Muscle layer of duodenum (tissue), 2 donors: ENCODE data around the gene HSPBP1.

ENCODE experiments used
- H3K27ac ChIP-seq: one replicate; pipeline ENCODE4 v1.7.0; 2013; ENCODE audit warnings: mild to moderate bottlenecking, low read length
- H3K27me3 ChIP-seq: one replicate; pipeline ENCODE4 v1.7.0; 2013; ENCODE audit warnings: low read depth, mild to moderate bottlenecking, control low read depth, low read length
- H3K36me3 ChIP-seq, 2 donors: one replicate each; pipeline ENCODE4 v1.7.0; 2013; ENCODE audit warnings: low read length in 2 of 2, control low read depth in 1 of 2, mild to moderate bottlenecking in 1 of 2; ENCODE audit not compliant: insufficient read depth in 2 of 2, control insufficient read depth in 1 of 2
- H3K4me1 ChIP-seq, 2 donors: one replicate each; pipeline ENCODE4 v1.7.0; 2013; ENCODE audit warnings: low read length in 2 of 2, mild to moderate bottlenecking in 2 of 2, control low read depth in 1 of 2, moderate library complexity in 1 of 2; ENCODE audit not compliant: insufficient read depth in 2 of 2, control insufficient read depth in 1 of 2
- H3K4me3 ChIP-seq, 2 donors: one replicate each; pipeline ENCODE4 v1.7.0; 2013; ENCODE audit warnings: low read length in 2 of 2, low read depth in 1 of 2, mild to moderate bottlenecking in 1 of 2
- H3K9me3 ChIP-seq, 2 donors: one replicate each; pipeline ENCODE4 v1.7.0; 2013; ENCODE audit warnings: low read length in 2 of 2, control low read depth in 1 of 2, mild to moderate bottlenecking in 1 of 2; ENCODE audit not compliant: control insufficient read depth in 1 of 2
- donor health status: healthy.

The HSPBP1 gene

GRCh38 chr19:55270172-55270942, 9.6 kb downstream of the HSPBP1 start:
- H3K36me3 ChIP-seq = peaks cover 10 to 42% of the 10 kb centered on the region in 2 donors
- no peaks in the 10 kb centered on the region for H3K9me3 ChIP-seq
- H3K4me3 ChIP-seq = no peak overlapping the region
- H3K27me3 ChIP-seq = no peaks in the 10 kb centered on the region
- no peaks in the 10 kb centered on the region for H3K4me1 ChIP-seq
- no peak overlapping the region for H3K27ac ChIP-seq

- Histone ChIP-seq H3K4me3 (no peak overlapping the region), H3K27me3 (no peaks in the 10 kb centered on the region), H3K9me3 (no peaks in the 10 kb centered on the region), H3K27ac (no peak overlapping the region), H3K4me1 (no peaks in the 10 kb centered on the region), H3K36me3 (peaks cover 10 to 35% of the 10 kb centered on the region in 2 donors)
Measured at GRCh38 chr19:55269299-55269698, 10.6 kb downstream of the HSPBP1 start.

- Histone ChIP-seq H3K4me1 (no peaks in the 10 kb centered on the region), H3K36me3 (peaks cover 0 to 28% of the 10 kb centered on the region in 2 donors)
Measured at GRCh38 chr19:55266840-55267239, 13.1 kb downstream of the HSPBP1 start.

GRCh38 chr19:55266404-55266803, 13.5 kb downstream of the HSPBP1 start:
- no peaks in the 10 kb centered on the region for H3K4me1 ChIP-seq
- H3K4me3 ChIP-seq = no peak overlapping the region
- H3K27me3 ChIP-seq = no peaks in the 10 kb centered on the region
- H3K9me3 ChIP-seq = no peaks in the 10 kb centered on the region
- no peak overlapping the region for H3K27ac ChIP-seq
- peaks cover 0 to 26% of the 10 kb centered on the region in 2 donors for H3K36me3 ChIP-seq

More at GRCh38 chr19:55266840-55267239, 13.1 kb downstream of the HSPBP1 start:
- Histone ChIP-seq H3K27ac (no peak overlapping the region), H3K27me3 (no peaks in the 10 kb centered on the region), H3K9me3 (no peaks in the 10 kb centered on the region), H3K4me3 (no peak overlapping the region)

- Histone ChIP-seq H3K4me3 (no peak overlapping the region), H3K9me3 (no peaks in the 10 kb centered on the region), H3K4me1 (no peaks in the 10 kb centered on the region), H3K36me3 (peaks cover 0 to 21% of the 10 kb centered on the region in 2 donors), H3K27me3 (no peaks in the 10 kb centered on the region), H3K27ac (no peak overlapping the region)
Measured at GRCh38 chr19:55265723-55266386, 14.1 kb downstream of the HSPBP1 start.

- Histone ChIP-seq H3K27ac (no peak overlapping the region), H3K4me3 (no peak overlapping the region), H3K36me3 (peaks cover 0 to 18% of the 10 kb centered on the region in 2 donors), H3K27me3 (no peaks in the 10 kb centered on the region), H3K9me3 (no peaks in the 10 kb centered on the region), H3K4me1 (peaks cover 0 to under 1% of the 10 kb centered on the region in 2 donors)
Measured at GRCh38 chr19:55265173-55265572, 14.7 kb downstream of the HSPBP1 start.

GRCh38 chr19:55264531-55264930, 15.4 kb downstream of the HSPBP1 start:
- Histone ChIP-seq H3K9me3 (no peaks in the 10 kb centered on the region), H3K27ac (no peak overlapping the region), H3K4me1 (peaks cover 0 to 7% of the 10 kb centered on the region in 2 donors), H3K36me3 (peaks cover 0 to 11% of the 10 kb centered on the region in 2 donors), H3K4me3 (no peak overlapping the region), H3K27me3 (no peaks in the 10 kb centered on the region)

GRCh38 chr19:55262359-55262758, 17.6 kb downstream of the HSPBP1 start:
- Histone ChIP-seq H3K27ac (no peak overlapping the region), H3K27me3 (no peaks in the 10 kb centered on the region), H3K4me1 (peaks cover under 1 to 13% of the 10 kb centered on the region in 2 donors), H3K36me3 (peaks cover 0 to 10% of the 10 kb centered on the region in 2 donors), H3K4me3 (no peak overlapping the region), H3K9me3 (no peaks in the 10 kb centered on the region)

GRCh38 chr19:55261671-55262126, 18.2 kb downstream of the HSPBP1 start:
- Histone ChIP-seq H3K27me3 (no peaks in the 10 kb centered on the region), H3K36me3 (peaks cover 0 to 10% of the 10 kb centered on the region in 2 donors), H3K9me3 (no peaks in the 10 kb centered on the region), H3K4me3 (no peak overlapping the region), H3K27ac (no peak overlapping the region), H3K4me1 (peaks cover 7 to 20% of the 10 kb centered on the region in 2 donors)

- Histone ChIP-seq H3K4me3 (peak overlapping the region; percentile 52 to 87), H3K27ac (peak overlapping the region; percentile 88), H3K9me3 (no peaks in the 10 kb centered on the region), H3K4me1 (peaks cover 16 to 40% of the 10 kb centered on the region in 2 donors), H3K36me3 (peaks cover 0 to 10% of the 10 kb centered on the region in 2 donors), H3K27me3 (no peaks in the 10 kb centered on the region)
Measured at GRCh38 chr19:55259540-55260210, 20.2 kb downstream of the HSPBP1 start.
